ENCODE measurements around the gene MINDY1.

DNA sequence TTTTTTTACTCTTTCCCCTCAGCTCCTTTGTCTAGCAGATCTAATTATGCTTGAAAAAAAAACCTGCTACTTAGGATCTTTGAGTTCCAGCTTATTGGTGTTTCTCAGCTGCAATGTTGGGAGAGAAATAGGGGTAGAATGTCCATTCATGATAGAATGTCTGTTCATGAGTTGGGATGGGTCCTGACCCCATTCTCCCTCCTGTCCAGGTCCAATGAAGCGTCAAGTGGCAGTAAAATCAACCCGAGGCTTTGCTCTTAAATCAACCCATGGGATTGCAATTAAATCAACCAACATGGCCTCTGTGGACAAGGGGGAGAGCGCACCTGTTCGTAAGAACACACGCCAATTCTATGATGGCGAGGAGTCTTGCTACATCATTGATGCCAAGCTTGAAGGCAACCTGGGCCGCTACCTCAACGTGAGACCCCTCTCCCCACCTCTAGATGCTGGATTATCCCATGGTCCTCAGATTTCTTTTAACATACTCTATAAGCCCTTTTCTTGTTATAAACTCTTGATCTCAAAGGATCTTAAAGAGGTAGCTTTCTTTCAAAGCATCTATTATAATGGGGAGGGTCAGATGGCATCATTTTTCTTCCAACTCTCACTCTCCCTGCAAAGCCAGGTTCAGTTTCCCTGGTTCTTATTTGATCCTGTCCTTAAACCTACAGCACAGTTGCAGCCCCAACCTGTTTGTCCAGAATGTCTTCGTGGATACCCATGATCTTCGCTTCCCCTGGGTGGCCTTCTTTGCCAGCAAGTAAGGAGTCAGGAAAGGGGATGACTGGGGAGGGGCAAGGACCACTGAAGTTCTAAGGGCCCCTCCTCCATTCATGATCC, 43.2 kb downstream of the MINDY1 start:
- TF ChIP-seq, protein P1, sequence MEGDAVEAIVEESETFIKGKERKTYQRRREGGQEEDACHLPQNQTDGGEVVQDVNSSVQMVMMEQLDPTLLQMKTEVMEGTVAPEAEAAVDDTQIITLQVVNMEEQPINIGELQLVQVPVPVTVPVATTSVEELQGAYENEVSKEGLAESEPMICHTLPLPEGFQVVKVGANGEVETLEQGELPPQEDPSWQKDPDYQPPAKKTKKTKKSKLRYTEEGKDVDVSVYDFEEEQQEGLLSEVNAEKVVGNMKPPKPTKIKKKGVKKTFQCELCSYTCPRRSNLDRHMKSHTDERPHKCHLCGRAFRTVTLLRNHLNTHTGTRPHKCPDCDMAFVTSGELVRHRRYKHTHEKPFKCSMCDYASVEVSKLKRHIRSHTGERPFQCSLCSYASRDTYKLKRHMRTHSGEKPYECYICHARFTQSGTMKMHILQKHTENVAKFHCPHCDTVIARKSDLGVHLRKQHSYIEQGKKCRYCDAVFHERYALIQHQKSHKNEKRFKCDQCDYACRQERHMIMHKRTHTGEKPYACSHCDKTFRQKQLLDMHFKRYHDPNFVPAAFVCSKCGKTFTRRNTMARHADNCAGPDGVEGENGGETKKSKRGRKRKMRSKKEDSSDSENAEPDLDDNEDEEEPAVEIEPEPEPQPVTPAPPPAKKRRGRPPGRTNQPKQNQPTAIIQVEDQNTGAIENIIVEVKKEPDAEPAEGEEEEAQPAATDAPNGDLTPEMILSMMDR (IDR thresholded peaks at IDR 0.05), result no peak
- TF ChIP-seq POLR2A (IDR thresholded peaks at IDR 0.05), result no peak
